NCI-H1694 (cell line): Measurements from ENCODE around the gene MANF.
"Not testable (repeated sequence)": the region's sequence is repeated elsewhere in the genome, so short reads cannot be mapped to it uniquely, and the experiment has no call there.

Experiments used
- DNase-seq: peaks from one replicate; lab custom pipeline; 2025; lab: John Stamatoyannopoulos, UW

The MANF gene

DNA sequence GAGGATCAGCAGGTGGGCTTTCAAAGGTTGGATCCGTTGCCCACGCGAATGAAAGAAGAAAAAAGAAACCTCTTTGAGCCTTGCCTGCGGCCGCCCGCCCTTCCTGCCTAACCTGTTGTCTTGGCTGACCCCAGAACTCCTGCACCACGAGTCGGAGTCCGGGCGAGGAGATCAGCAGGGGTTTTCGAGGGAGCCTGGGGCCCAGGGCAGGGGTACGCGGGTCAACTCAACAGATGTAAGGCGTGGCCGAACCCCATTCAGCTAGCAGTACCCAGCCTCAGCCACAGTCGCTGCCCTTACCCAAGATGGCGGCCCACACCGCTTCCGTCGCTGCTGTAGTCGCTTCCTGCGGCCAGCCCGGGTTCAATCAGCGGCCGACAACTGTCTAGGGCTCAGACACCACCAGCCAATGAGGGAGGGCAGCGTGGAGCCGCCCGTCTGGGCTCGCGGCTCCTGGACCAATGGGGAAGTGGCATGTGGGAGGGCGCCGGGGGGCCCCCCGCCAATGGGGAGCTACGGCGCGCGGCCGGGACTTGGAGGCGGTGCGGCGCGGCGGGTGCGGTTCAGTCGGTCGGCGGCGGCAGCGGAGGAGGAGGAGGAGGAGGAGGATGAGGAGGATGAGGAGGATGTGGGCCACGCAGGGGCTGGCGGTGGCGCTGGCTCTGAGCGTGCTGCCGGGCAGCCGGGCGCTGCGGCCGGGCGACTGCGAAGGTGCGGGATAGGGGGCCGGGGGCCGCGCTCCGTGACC lies at the start of gene MANF:
Gene MANF (plus strand): TSS at position 566 of the 748 bp plus-strand sequence. CDS start 52 bp downstream, at position 618.
- DNase-seq, result peak; percentile 65

DNA sequence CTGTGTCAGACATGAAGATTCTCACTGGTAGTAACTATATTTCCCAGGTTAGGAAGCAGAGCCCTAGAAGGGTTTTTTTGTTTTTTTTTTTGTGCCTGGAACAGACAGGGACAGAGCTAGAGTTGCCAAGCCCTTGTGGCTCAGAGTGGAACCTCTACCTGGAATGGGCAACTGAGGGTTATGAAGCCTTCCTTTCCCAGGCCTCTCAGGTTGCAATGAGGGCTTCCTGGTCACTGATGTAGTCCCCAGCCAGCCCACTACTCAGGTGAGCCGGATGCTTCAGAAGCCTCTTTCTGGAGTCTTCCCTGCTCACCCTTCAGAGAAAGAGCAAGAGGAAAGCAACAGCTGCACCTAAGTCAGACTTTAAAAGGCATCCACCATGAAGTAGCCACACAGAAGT lies 48.8 kb upstream of the MANF start:
- DNase-seq, result no peak

DNA sequence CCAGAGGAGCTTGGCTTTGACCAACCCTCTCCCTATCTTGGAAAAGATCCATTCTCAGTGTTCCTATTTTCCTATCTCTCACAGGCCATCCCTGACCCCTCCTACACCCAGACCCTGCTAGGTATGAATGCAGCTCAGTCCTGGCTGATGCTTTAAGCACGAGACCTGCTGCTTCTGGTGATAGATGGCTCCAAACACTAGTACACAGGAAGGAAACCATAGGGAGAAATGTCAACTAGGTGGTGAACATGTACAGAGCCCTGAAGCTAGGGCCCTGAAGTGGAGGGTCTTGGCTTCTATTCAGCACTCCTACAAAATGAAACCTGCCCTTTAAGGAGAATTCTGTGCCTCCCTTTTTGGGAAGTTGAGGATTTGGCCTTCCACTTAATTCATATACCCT lies 47.4 kb upstream of the MANF start:
- no peak for DNase-seq

DNA sequence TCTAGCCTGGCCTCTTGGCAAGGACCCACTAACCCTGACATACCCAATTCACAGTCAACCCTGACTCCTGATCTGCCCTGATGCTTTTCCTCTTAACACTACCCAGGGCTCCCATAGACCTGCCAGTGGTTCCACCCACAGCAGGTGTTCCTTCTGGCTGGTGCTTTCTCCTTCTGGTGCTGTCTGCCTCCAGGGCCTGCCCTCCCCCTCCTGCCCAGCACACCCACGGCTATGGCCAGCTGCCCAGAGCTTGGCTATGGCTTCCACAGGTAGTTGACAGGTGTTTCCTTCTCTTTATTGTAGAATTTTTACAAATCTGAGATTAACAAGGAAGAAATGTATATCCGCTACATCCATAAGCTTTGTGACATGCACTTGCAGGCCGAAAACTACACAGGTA lies 46.5 kb upstream of the MANF start:
- no peak for DNase-seq

DNA sequence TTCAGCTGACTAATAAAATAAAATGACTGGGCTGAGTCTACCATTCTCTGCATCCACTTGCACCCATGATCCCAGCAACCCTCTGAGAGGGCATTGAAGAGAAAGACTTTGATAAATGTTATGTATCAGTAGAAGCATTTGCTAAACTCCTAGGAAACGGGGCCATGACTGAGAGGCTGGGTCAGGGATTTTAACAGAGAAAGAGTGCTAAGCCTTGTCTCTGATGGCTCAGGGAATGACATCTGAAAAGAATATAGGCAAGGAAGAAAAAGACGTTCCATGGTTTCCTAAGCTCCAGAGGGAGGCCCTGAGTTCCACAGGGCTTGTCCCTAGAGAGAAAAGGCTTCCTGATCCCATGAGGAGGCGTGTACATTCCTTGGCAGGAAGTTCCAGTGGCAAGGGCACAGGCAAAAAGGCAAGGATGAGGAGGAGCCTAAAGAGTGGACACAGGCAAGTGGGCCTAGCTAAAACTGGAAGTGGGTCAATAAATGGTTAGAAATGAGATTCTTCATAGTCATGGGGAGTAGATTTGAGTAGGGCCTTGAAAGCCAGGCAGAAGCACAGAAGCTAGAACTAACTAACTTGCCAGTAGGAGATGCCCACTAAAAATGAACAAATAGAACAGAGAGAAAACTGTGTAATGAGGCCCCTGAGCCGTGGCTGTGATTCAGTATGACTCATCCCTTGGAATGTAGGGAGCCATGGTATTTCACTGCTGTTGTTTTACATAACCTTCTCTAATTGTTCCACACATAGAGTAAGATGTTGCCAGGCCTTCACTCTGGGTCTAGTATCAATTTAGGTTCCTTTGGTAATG lies 44.9 kb upstream of the MANF start:
- no peak for DNase-seq

DNA sequence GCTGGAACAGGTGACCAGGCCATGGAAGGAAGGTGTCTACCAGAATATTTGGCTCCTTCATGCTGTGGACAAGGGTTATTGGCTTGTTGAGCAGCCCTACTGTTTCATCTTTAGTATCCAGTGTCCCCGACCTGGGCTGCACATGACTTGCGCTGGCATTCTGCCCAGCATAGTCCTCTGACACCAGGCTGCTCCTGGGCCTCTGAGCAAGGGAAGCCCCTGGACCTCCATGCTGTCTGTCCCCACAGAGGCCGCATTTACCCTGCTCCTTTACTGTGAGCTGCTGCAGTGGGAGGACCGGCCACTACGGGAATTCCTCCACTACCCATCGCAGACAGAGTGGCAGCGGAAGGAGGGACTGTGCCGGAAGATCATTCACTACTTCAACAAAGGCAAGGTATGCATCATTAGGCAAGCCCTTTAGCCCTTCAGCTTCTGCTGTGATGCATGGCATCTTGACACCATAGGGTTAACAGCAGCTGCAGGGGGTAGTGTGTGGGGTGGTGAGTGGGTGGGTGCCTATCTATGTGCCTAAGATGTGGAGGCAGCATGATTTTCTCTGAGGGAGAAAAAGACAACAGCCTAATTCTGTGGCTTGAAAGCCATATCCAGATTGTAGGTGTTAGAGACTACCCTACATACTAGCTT lies 44.0 kb upstream of the MANF start:
- no peak for DNase-seq

DNA sequence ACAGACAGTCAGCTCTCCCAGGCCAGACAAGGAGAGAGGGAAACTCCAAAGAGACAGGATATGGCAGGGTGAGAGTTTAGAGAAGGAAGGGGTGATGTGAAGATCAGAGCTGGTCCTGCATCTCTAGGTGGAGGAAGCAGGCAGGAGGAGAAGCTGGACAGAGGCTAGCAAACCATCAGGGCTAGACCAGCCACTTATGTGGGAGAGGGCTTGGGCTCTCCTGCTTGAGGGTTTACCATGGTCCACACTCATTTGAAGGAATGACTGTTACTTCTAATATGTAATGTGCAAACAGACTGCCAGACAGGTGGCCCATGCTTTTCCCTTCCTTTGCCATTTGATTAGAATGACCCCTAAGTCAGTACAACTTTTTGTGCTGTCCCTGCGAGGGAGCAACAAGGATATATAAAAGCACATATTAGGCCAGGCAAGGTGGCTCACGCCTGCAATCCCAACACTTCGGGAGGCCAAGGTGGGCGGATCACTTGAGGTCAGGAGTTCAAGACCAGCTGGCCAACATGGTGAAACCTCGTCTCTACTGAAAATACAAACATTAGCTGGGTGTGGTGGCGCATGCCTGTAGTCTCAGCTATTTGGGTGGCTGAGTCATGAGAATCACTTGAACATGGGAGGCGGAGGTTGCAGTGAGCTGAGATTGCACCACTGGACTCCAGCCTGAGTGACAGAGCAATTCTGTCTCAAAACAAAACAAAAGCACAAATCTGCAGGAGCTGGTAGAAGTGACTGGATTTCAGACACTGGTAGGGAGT lies 41.0 kb upstream of the MANF start:
- no peak for DNase-seq

DNA sequence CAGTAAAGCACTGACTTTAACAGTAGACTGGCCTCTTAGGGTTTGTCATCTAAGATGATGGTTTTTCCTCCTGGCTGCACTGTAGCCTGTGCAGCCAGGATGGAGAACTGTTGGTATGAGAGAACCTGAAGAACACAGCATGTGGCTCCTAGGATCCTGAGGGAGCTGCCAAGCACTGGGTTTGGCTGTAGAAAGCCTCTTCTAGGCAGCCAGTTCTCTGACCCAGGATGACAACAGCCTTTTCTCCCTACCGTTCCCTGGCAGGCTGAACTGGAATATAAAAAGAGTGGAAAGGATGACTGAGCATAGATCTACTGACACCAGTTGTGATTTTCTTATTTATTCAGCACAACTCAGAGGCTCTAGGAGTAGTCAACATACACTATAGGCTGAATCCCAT lies 34.3 kb upstream of the MANF start:
- DNase-seq, result no peak

DNA sequence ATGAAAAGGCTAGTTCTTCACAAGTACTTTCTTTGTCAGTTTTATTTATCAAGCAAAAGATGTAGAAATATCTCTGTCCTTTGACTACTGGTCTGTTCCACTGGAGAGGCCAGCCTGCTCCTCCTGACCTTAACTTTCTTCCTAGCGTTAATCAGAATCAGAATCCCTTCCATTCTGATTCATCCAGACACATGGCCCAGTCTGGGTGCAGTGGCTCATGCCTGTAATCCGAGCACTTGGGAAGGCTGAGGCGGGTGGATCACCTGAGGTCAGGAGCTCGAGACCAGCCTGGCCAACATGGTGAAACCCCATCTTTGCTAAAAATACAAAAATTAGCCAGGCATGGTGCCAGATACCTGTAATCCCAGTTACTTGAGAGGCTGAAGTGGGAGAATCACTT lies 32.0 kb upstream of the MANF start:
- no peak for DNase-seq

DNA sequence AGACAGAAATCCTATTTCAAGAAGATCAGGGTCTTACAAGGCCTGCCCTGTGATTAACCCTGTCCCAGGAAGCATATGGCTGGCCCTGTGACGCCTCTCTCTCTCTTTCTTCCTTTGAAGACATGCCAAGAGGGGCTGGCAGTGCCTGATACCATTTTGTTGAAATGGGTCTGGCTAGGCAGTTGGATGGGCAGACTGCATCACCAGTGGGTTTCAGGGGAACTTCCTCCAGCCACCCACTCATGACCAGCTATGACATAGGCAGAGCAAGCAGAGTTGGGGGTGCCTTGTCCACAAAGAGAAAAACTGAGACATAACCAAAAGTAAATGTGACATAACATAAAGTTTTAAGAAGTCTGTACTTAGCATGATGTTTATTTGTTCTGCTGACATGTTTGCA lies 31.4 kb upstream of the MANF start:
- DNase-seq, result no peak

DNA sequence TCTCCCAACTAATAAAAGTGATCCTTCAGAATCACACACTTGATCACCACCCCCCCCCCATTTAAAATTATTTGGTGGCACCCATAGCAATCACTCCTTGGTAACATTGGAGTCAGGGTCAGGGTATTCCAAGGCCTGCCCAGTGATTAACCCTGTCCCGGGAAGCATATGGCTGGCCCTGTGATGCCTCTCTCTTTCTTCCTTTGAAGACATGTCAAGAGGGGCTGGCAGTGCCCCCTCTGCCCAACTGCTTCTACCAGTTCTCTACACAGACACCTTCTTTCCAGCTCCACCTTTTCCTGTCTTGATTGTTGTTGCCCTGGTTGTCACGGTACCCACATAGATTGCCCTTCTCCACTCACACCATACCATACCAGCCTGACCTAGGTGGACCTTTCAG lies 30.9 kb upstream of the MANF start:
- DNase-seq, result no peak

DNA sequence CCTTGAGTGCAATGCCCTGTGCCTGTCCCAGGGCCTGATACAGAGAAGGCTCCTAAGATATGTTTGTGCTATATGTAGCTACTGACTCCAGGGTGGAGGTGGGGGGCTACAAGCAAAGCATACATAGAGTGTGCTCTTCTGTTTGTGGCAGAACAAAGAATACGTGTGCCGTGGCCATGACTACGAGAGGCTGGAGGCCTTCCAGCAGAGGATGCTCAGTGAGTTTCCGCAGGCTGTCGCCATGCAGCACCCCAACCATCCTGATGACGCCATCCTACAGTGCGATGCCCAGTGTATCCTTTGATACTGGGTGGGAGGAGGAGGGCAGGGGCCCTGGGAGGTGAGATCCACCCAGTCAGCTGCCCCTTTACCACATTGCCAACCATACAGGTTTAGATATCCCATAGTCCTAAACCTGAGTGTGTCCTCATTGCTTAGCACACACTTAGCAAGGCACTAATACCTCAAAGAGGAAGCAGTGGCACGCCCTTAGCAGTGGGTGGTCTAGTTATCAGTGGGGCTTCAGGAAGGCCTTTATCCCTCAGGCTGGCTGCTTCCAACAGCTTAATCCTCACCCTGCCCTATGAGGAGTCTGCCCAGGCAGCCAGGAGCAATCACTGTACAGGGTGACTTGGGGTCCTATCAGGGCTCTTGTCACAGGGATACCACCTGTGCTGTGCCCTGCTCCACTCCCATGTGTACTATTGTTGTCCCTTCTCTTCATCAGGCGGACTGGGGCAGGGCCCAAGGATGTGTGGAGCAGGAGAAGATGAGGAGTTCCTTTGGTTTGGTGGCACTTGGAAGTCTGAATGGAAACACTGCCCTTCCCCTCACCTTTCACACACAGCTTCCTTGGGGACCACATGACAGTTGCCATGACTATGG lies 30.1 kb upstream of the MANF start:
- DNase-seq, result no peak

DNA sequence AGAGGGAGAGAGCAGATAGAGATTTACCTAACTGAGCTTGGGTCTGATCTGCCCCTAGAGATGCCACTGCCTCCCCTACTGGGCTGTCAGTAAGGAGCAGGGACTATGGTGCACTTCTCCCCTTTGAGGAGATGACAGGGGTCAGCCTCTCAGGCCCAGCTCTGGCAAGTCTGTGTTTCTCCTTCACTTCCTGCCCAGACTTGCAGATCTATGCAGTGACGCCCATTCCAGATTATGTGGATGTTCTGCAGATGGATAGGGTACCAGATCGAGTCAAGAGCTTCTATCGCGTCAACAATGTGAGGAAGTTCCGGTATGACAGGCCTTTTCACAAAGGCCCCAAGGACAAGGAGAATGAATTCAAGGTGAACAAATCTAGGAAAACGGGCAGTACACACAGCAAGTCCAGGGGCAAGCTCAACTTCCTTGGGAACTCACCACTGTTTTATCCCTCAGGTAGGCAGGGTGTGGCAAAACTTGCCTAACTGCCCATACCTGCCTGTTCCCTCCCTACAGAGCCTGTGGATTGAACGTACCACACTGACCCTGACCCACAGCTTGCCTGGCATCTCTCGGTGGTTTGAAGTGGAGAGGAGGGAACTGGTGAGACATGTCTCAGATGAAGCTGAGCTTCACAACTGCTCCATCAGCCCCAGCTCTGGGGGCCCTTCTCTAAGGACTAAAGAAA lies 29.1 kb upstream of the MANF start:
- DNase-seq, result no peak

DNA sequence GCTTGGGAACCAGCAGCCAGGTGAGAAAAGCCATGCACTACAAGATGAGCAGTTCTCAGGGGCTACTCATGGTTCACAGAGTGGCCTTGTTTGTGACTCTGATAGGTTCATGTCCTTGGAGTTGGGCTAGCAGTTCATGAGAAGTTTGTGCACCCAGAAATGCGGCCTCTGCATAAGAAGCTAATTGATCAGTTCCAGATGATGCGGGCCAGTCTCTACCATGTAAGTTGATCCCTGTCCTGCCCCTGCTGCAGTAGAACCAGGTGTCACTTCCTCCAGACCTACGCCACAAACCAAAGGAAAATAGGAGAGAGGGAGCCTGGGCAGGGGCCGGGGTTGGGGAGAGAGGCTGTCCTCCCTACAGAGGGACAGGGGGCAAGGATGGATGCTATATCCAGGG lies 27.2 kb upstream of the MANF start:
- no peak for DNase-seq

DNA sequence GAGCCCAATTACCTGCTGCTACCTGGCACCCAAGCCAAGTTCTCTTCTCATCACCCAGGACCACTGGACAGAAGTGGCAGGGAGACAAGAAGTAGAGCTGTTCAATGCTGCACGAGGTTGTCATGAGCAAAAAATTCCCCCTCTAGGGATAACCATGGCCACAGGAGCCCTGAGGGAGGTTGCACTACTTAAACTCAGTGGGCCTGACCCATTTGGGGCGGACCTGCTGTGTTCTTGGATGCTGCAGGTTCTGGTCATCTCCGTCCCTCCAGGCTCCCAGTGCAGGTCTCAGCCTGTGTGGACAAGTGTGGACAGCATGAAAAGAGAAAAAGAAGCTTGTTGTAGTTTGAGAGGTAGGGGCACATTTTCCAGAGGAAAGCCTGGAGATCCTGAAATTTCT lies 26.1 kb upstream of the MANF start:
- no peak for DNase-seq

DNA sequence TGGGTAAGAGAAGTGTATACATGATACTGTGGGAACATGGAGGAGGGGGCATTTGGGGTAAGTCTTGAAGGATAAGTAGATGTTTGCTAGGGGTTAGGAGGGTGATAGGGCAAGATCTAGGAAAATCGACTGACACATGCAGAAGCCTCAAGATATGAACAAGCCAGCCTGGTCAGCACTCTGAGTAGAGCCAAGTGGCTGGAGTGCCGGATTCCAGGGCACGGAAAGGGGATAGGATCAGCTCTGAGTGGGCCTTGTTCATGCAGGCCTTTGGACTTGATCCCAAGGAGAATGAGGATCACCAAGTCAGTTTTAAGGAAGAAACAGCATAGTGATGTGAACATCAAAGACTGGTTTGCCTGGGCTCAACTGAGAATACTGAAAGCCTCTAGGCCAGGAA lies 24.3 kb upstream of the MANF start:
- no peak for DNase-seq

DNA sequence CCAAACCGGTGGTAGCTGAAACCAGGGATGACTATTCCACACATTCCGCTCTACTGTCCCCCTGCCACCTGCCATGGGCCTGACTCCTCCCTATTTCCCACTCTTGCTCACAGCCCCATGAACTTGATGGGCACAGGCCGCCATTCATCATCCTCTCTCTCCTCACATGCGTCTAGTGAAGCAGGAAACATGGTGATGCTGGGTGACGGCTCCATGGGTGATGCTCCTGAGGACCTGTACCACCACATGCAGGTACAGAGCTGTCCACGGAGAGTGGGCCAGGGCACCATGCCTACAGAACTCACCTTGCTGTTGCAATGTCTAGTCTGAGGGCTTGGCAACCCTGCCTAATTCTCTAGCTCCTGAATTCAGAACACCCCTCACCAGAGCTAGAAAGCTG lies 23.3 kb upstream of the MANF start:
- no peak for DNase-seq

DNA sequence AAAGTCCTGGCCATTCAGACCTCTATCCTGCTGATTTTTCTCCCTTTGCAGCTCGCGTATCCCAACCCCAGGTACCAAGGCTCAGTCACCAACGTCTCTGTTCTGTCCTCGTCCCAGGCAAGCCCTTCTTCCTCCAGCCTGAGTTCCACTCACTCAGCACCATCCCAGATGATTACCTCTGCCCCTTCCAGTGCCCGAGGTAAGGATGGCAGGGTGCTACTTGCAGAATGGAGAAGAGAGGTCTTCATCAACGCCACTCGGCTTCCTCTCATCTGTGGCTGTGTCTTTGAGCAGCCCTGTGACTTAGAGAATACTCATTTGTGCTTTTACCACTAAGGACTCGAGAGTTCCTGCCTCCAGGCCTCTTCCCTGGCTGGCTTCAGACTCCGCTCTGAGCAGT lies 22.6 kb upstream of the MANF start:
- DNase-seq, result no peak

DNA sequence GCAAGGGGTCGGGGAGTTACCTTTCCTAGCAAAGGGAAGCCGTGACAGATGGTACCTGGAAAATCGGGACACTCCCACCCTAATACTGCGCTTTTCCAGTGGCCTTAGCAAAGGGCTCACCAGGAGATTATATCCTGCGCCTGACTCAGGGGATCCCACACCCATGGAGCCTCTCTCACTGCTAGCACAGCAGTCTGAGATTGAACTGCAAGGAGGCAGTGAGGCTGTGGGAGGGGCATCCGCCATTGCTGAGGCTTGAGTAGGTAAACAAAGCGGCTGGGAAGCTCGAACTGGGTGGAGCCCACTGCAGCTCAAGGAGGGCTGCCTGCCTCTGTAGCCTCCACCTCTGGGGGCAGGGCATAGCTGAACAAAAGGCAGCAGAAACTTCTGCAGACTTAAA lies 16.8 kb upstream of the MANF start:
- DNase-seq, result not testable (repeated sequence)

DNA sequence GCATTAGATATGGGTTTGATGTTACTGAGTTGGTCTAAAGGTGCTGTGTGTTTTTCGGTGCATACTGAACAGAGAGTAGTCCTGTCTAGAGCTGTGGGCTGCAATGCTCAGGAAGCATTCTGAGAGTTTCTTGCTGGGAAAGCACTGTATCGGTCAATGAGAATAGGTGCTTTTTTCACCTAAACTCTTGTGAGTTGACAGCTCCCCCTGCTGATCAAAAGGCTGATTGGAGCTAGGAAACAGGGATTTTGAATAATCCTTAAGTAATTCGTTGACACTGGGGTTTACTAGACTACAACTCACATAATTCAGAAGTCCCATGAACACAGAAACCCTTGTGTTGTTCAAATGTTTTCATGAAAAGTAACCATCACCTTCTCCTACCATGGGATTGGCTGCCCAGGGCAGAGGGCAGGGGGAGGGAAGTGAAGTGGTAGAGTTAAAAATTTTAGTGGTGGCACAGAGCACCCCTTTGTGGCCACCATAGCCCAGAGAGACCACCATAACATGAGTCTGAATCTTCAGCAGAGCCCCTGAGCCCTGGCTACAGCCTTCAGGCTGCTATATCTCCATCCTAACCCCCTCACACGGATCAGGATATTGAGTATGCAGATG lies 13.0 kb upstream of the MANF start:
- DNase-seq, result peak; percentile 37
